CD4-positive, CD25-positive, alpha-beta regulatory T cell (primary cell): Measurements from ENCODE around the gene FILIP1. TPM values are rescaled to one million over a fixed set of nuclear protein-coding genes. Genes with fewer than 3 reads are reported as not detected.
A peak's percentile ranks its signal among the peaks of the same experiment; 100 is the strongest.

Experiments
- ATAC-seq, 2 donors: fragments of 150-1000 bp; cut with Tn5 transposase; one replicate each; pipeline ENCODE4 v1.10.0; 2021; ENCODE audit warnings: low read depth in 2 of 2, moderate number of reproducible peaks in 2 of 2, moderate library complexity in 1 of 2
- DNase-seq, 3 donors: peaks; one replicate each; pipeline versions ENCODE4 v3.0.0 to v3.0.0-alpha.2; 2012 to 2022; ENCODE audit warnings: mixed read lengths in 1 of 3
- H3K27ac ChIP-seq: one replicate; pipeline ENCODE4 v1.7.0; 2013; ENCODE audit warnings: mild to moderate bottlenecking, low read length; ENCODE audit not compliant: insufficient read depth, poor library complexity, severe bottlenecking
- H3K27me3 ChIP-seq: one replicate; pipeline ENCODE4 v1.7.0; 2013; ENCODE audit warnings: low read length; ENCODE audit not compliant: control insufficient read depth, insufficient read depth
- H3K36me3 ChIP-seq: one replicate; pipeline ENCODE4 v1.7.0; 2013; ENCODE audit warnings: mild to moderate bottlenecking, low read length, moderate library complexity; ENCODE audit not compliant: control insufficient read depth, insufficient read depth
- H3K4me1 ChIP-seq: 2 replicates; pipeline ENCODE4 v1.7.0; 2013; ENCODE audit warnings: mild to moderate bottlenecking, low read length; ENCODE audit not compliant: insufficient read depth, control insufficient read depth, poor library complexity, severe bottlenecking
- H3K4me3 ChIP-seq: one replicate; pipeline ENCODE4 v1.7.0; 2013; ENCODE audit warnings: low read depth, mild to moderate bottlenecking, low read length, moderate library complexity
- H3K9me3 ChIP-seq, 2 experiments: 1 replicate in 1 of 2; 2 replicates in 1 of 2; pipeline ENCODE4 v1.7.0; 2013; ENCODE audit warnings: low read length in 2 of 2, mild to moderate bottlenecking in 1 of 2, moderate library complexity in 1 of 2; ENCODE audit not compliant: control insufficient read depth in 2 of 2
- H3K27ac Mint-ChIP-seq, 3 donors: one replicate each; pipeline ENCODE4 v1.8.0; 2020 to 2022; ENCODE audit warnings: mild to moderate bottlenecking in 3 of 3, mixed read lengths in 3 of 3, moderate library complexity in 2 of 3
- H3K27me3 Mint-ChIP-seq: one replicate; pipeline ENCODE4 v1.8.0; 2022; ENCODE audit warnings: mild to moderate bottlenecking, mixed read lengths
- H3K36me3 Mint-ChIP-seq: one replicate; pipeline ENCODE4 v1.8.0; 2020; ENCODE audit warnings: mixed read lengths
- H3K4me1 Mint-ChIP-seq, 4 donors: one replicate each; pipeline ENCODE4 v1.8.0; 2020 to 2022; ENCODE audit warnings: mixed read lengths in 4 of 4, mild to moderate bottlenecking in 1 of 4
- H3K4me3 Mint-ChIP-seq, 4 donors: one replicate each; pipeline ENCODE4 v1.8.0; 2020 to 2022; ENCODE audit warnings: mild to moderate bottlenecking in 4 of 4, mixed read lengths in 4 of 4, moderate library complexity in 3 of 4
- H3K9me3 Mint-ChIP-seq, 7 donors: one replicate each; pipeline ENCODE4 v1.8.0; 2020 to 2022; ENCODE audit warnings: mixed read lengths in 7 of 7, mild to moderate bottlenecking in 3 of 7, moderate library complexity in 2 of 7
- polyA plus RNA-seq, 4 donors: library from polyadenylated mRNA; unstranded; fragments of 300-500 nt; fragmentation: Illumina TruSeq; gene quantifications; one replicate each; pipeline ENCODE4 v1.2.3, GENCODE V29; 2021
- total RNA-seq: library from RNA; stranded (reverse); gene quantifications from one replicate; pipeline ENCODE4 v1.2.3, GENCODE V29; 2022

The FILIP1 gene
- total and polyA plus RNA-seq, 5 donors from 2014 or later, result 0.02 TPM; not detected in 4

- Histone ChIP-seq H3K9me3 (no peaks in the 10 kb centered on the region), H3K36me3 (no peaks in the 10 kb centered on the region), H3K4me1 (no peaks in the 10 kb centered on the region), H3K4me3 (no peak overlapping the region), H3K27me3 (no peaks in the 10 kb centered on the region), H3K27ac (no peak overlapping the region)
- peaks cover 15% of the 10 kb centered on the region for H3K27me3 Mint-ChIP-seq
- no peaks in the 10 kb centered on the region for H3K36me3 Mint-ChIP-seq
- H3K9me3 Mint-ChIP-seq, result peaks cover 0 to 2% (median 0%) of the 10 kb centered on the region in 7 donors
- ATAC-seq, result no peak
- no peak overlapping the region for H3K4me3 Mint-ChIP-seq
- H3K27ac Mint-ChIP-seq, result no peak overlapping the region
- DNase-seq, result no peak
- H3K4me1 Mint-ChIP-seq, result peaks cover 0 to 2% (median 0%) of the 10 kb centered on the region in 4 donors
Measured at GRCh38 chr6:75431379-75431778, 62.2 kb downstream of the FILIP1 start.

- H3K4me1 ChIP-seq, result no peaks in the 10 kb centered on the region
- Mint-ChIP-seq H3K27me3 (peaks cover 15% of the 10 kb centered on the region), H3K9me3 (peaks cover 0 to 2% (median 0%) of the 10 kb centered on the region in 7 donors), H3K4me1 (peaks cover 0 to 2% (median 0%) of the 10 kb centered on the region in 4 donors), H3K4me3 (no peak overlapping the region), H3K27ac (no peak overlapping the region), H3K36me3 (no peaks in the 10 kb centered on the region)
- H3K27me3 ChIP-seq, result no peaks in the 10 kb centered on the region
- no peak overlapping the region for H3K27ac ChIP-seq
- H3K4me3 ChIP-seq, result no peak overlapping the region
- DNase-seq (no peak), ATAC-seq (no peak)
- no peaks in the 10 kb centered on the region for H3K36me3 ChIP-seq
- no peaks in the 10 kb centered on the region for H3K9me3 ChIP-seq
Measured at GRCh38 chr6:75430631-75431325, 62.8 kb downstream of the FILIP1 start.

- ATAC-seq (no peak), DNase-seq (no peak)
- H3K36me3 Mint-ChIP-seq, result no peaks in the 10 kb centered on the region
- Histone ChIP-seq H3K27me3 (no peaks in the 10 kb centered on the region), H3K27ac (no peak overlapping the region), H3K9me3 (no peaks in the 10 kb centered on the region), H3K4me1 (no peaks in the 10 kb centered on the region), H3K4me3 (no peak overlapping the region), H3K36me3 (no peaks in the 10 kb centered on the region)
- peaks cover 0 to 6% (median 1%) of the 10 kb centered on the region in 4 donors for H3K4me1 Mint-ChIP-seq
- no peak overlapping the region for H3K27ac Mint-ChIP-seq
- H3K9me3 Mint-ChIP-seq, result no peaks in the 10 kb centered on the region
- peaks cover 8% of the 10 kb centered on the region for H3K27me3 Mint-ChIP-seq
- H3K4me3 Mint-ChIP-seq, result no peak overlapping the region
Measured at GRCh38 chr6:75429061-75429703, 64.4 kb downstream of the FILIP1 start.

GRCh38 chr6:75428204-75428603, 65.4 kb downstream of the FILIP1 start:
- H3K4me3 Mint-ChIP-seq, result no peak overlapping the region
- no peak for ATAC-seq
- no peak overlapping the region for H3K27ac ChIP-seq

GRCh38 chr6:75427329-75427728, 66.3 kb downstream of the FILIP1 start:
- no peaks in the 10 kb centered on the region for H3K9me3 Mint-ChIP-seq
- H3K4me1 Mint-ChIP-seq, result peaks cover 0 to 6% (median 1%) of the 10 kb centered on the region in 4 donors
- peaks cover 8% of the 10 kb centered on the region for H3K27me3 Mint-ChIP-seq
- Histone ChIP-seq H3K27me3 (no peaks in the 10 kb centered on the region), H3K4me1 (no peaks in the 10 kb centered on the region), H3K4me3 (no peak overlapping the region), H3K27ac (no peak overlapping the region), H3K9me3 (no peaks in the 10 kb centered on the region), H3K36me3 (no peaks in the 10 kb centered on the region)
- H3K27ac Mint-ChIP-seq, result no peak overlapping the region
- DNase-seq, result no peak
- no peak overlapping the region for H3K4me3 Mint-ChIP-seq
- H3K36me3 Mint-ChIP-seq, result no peaks in the 10 kb centered on the region
- ATAC-seq, result no peak

More at GRCh38 chr6:75428204-75428603, 65.4 kb downstream of the FILIP1 start:
- H3K9me3 Mint-ChIP-seq, result no peaks in the 10 kb centered on the region
- Histone ChIP-seq H3K27me3 (no peaks in the 10 kb centered on the region), H3K36me3 (no peaks in the 10 kb centered on the region), H3K9me3 (no peaks in the 10 kb centered on the region), H3K4me3 (no peak overlapping the region), H3K4me1 (no peaks in the 10 kb centered on the region)
- no peak for DNase-seq
- H3K27ac Mint-ChIP-seq, result no peak overlapping the region
- peaks cover 8% of the 10 kb centered on the region for H3K27me3 Mint-ChIP-seq
- H3K4me1 Mint-ChIP-seq, result peaks cover 0 to 6% (median 1%) of the 10 kb centered on the region in 4 donors
- no peaks in the 10 kb centered on the region for H3K36me3 Mint-ChIP-seq

GRCh38 chr6:75424618-75425548, 68.7 kb downstream of the FILIP1 start:
- H3K27ac Mint-ChIP-seq, result no peak overlapping the region
- peaks cover 8% of the 10 kb centered on the region for H3K27me3 Mint-ChIP-seq
- no peak for ATAC-seq

GRCh38 chr6:75423386-75423785, 70.2 kb downstream of the FILIP1 start:
- Histone ChIP-seq H3K27me3 (no peaks in the 10 kb centered on the region), H3K4me1 (no peaks in the 10 kb centered on the region), H3K4me3 (no peak overlapping the region), H3K27ac (no peak overlapping the region), H3K36me3 (no peaks in the 10 kb centered on the region), H3K9me3 (no peaks in the 10 kb centered on the region)
- Mint-ChIP-seq H3K36me3 (no peaks in the 10 kb centered on the region), H3K4me1 (peaks cover 0 to 4% (median 1%) of the 10 kb centered on the region in 4 donors), H3K9me3 (peaks cover 0 to 1% (median 0%) of the 10 kb centered on the region in 7 donors), H3K4me3 (no peak overlapping the region), H3K27ac (no peak overlapping the region), H3K27me3 (peaks cover 7% of the 10 kb centered on the region)
- no peak for DNase-seq
- ATAC-seq, result no peak

More at GRCh38 chr6:75424618-75425548, 68.7 kb downstream of the FILIP1 start:
- H3K27ac ChIP-seq, result no peak overlapping the region
- no peaks in the 10 kb centered on the region for H3K36me3 ChIP-seq
- no peaks in the 10 kb centered on the region for H3K27me3 ChIP-seq
- Mint-ChIP-seq H3K4me1 (peaks cover 0 to 4% (median 1%) of the 10 kb centered on the region in 4 donors), H3K9me3 (peaks cover 0 to 1% (median 0%) of the 10 kb centered on the region in 7 donors), H3K36me3 (no peaks in the 10 kb centered on the region), H3K4me3 (no peak overlapping the region)
- H3K4me1 ChIP-seq, result no peaks in the 10 kb centered on the region
- no peak overlapping the region for H3K4me3 ChIP-seq
- H3K9me3 ChIP-seq, result no peaks in the 10 kb centered on the region
- DNase-seq, result peak in 1 of 3 donors; percentile 1
